ENCODE data around the gene DUSP28.

GRCh38 chr2:240600451-240600961 is 40.3 kb downstream of the DUSP28 start:
- no peak for TF ChIP-seq CTCF (IDR thresholded peaks at IDR 0.05)
- no peak for TF ChIP-seq EP300 (IDR thresholded peaks at IDR 0.05)
- TF ChIP-seq POLR2A (IDR thresholded peaks at IDR 0.05): no peak
- no peak for TF ChIP-seq POLR2AphosphoS5 (IDR thresholded peaks at IDR 0.05)
